K562 (cell line): Measurements from ENCODE around the gene BCR. TPM values are rescaled to one million over a fixed set of nuclear protein-coding genes. Genes with fewer than 3 reads are reported as not detected.
A peak's percentile ranks its signal among the peaks of the same experiment; 100 is the strongest.

Source experiments
- ATAC-seq: fragments of 200-7000 bp; cut with Tn5 transposase; 3 replicates; pipeline ENCODE4 v1.9.1; 2020; ENCODE audit warnings: moderate library complexity
- BruUV-seq: library from RNA; stranded (reverse); fragments of 400-500 nt; replicated peaks from 2 replicates; lab custom pipeline; 2021; lab: Mats Ljungman, UMichigan
- CTCF ChIA-PET: fragments of 300-600 bp; formaldehyde crosslinking; extraction: SDS; loops from one replicate; lab custom pipeline; 2021; ENCODE audit warnings: low intra/inter-chr PET ratio; lab: Yijun Ruan, JAX
- POLR2A ChIA-PET: fragments of 300-600, 350-650 bp; sonication (Branson Sonifier 250); formaldehyde crosslinking; extraction: SDS; loops from one replicate; lab custom pipeline; 2021; ENCODE audit warnings: antibody characterized with exemption, inconsistent platforms; lab: Yijun Ruan, JAX
- DNase-seq, 4 experiments: peaks; one replicate each; pipeline versions ENCODE4 v3.0.0 to v3.0.0-alpha.2; 2011 to 2018; ENCODE audit warnings: low spot score in 3 of 4, mixed read lengths in 3 of 4; ENCODE audit errors: extremely low read depth in 1 of 4
- FAIRE-seq: peaks from 2 replicates; lab custom pipeline; 2011; peaks lifted over from hg19 to GRCh38; lab: Jason Lieb, UNC
- H2AFZ ChIP-seq: 2 replicates; pipeline ENCODE4 v1.6.0; 2011; ENCODE audit warnings: low read depth, low read length, control low read depth, inconsistent platforms
- H3K27ac ChIP-seq: fragments of 200-600 bp; 3 replicates; pipeline ENCODE4 v1.8.0; 2011; ENCODE audit warnings: low read depth, mild to moderate bottlenecking, control low read depth, inconsistent platforms, low read length, moderate library complexity, mixed read lengths; ENCODE audit errors: extremely low read depth
- H3K27me3 ChIP-seq, 2 experiments: fragments of 300-600 bp in 1 of 2; 2 replicates in 1 of 2; 3 replicates in 1 of 2; pipeline versions ENCODE4 v1.6.0 to v1.8.0; 2011; ENCODE audit warnings: inconsistent platforms in 2 of 2, low read length in 2 of 2, mild to moderate bottlenecking in 1 of 2, mixed read lengths in 1 of 2, moderate library complexity in 1 of 2; ENCODE audit not compliant: control insufficient read depth in 2 of 2, insufficient read depth in 2 of 2
- H3K36me3 ChIP-seq: fragments of 300-600 bp; 3 replicates; pipeline ENCODE4 v1.8.0; 2011; ENCODE audit warnings: mild to moderate bottlenecking, low read length, inconsistent platforms; ENCODE audit not compliant: control insufficient read depth, insufficient read depth
- H3K4me1 ChIP-seq, 2 experiments: fragments of 200-600 bp in 1 of 2; replicated peaks in 1 of 2; 2 replicates in 1 of 2; 3 replicates in 1 of 2; pipeline versions ENCODE4 v1.5.1 to v1.8.0; 2011; ENCODE audit warnings: inconsistent platforms in 2 of 2, low read length in 2 of 2, mild to moderate bottlenecking in 1 of 2, mixed read lengths in 1 of 2, moderate library complexity in 1 of 2; ENCODE audit not compliant: control insufficient read depth in 2 of 2, insufficient read depth in 2 of 2
- H3K4me2 ChIP-seq: 2 replicates; pipeline ENCODE4 v1.6.1; 2011; ENCODE audit warnings: low read length, control low read depth, inconsistent platforms, mixed read lengths; ENCODE audit not compliant: insufficient read depth
- H3K4me3 ChIP-seq: fragments of 200-600 bp; sonication (generic), shearing (Covaris generic); 2 replicates; pipeline ENCODE4 v1.5.1; 2016; ENCODE audit warnings: control low read depth, inconsistent platforms
- H3K79me2 ChIP-seq: fragments of 200-600 bp; 3 replicates; pipeline ENCODE4 v1.8.0; 2011; ENCODE audit warnings: low read length, inconsistent platforms; ENCODE audit not compliant: control insufficient read depth, insufficient read depth
- H3K9ac ChIP-seq, 2 experiments: 2 replicates each; pipeline versions ENCODE4 v1.6.0 to v1.6.1; 2011; ENCODE audit warnings: low read depth in 2 of 2, low read length in 2 of 2, control low read depth in 1 of 2, inconsistent platforms in 1 of 2, mild to moderate bottlenecking in 1 of 2, mixed read lengths in 1 of 2; ENCODE audit not compliant: insufficient read depth in 1 of 2
- H3K9me1 ChIP-seq: one replicate; pipeline ENCODE4 v1.6.0; 2011; ENCODE audit warnings: inconsistent platforms, mild to moderate bottlenecking, low read length, moderate library complexity; ENCODE audit not compliant: control insufficient read depth, insufficient read depth
- H3K9me3 ChIP-seq: replicated peaks from 2 replicates; pipeline ENCODE4 v1.5.1; 2011; ENCODE audit warnings: low read depth, low read length, inconsistent platforms; ENCODE audit not compliant: control insufficient read depth, insufficient read depth
- H4K20me1 ChIP-seq: replicated peaks from 2 replicates; pipeline ENCODE4 v1.6.1; 2011; ENCODE audit warnings: low read length, inconsistent platforms, mixed read lengths; ENCODE audit not compliant: control insufficient read depth, insufficient read depth
- ATF3 ChIP-seq, 2 experiments: fragments of 450-650 bp in 1 of 2; sonication (generic) in 1 of 2; formaldehyde crosslinking in 1 of 2; IDR thresholded peaks in 1 of 2; conservative IDR thresholded peaks in 1 of 2; 2 replicates each; pipeline versions ENCODE4 v1.6.1 to v1.8.1; 2016 to 2023; ENCODE audit warnings: mild to moderate bottlenecking in 2 of 2, moderate library complexity in 2 of 2, inconsistent platforms in 1 of 2, missing genetic modification reagents in 1 of 2
- DIDO1 ChIP-seq: fragments of 450-650 bp; IDR thresholded peaks from 2 replicates; pipeline ENCODE4 v1.6.1; 2016; ENCODE audit warnings: low read depth, missing biosample characterization, missing genetic modification characterization
- EHMT2 ChIP-seq: fragments of 450-650 bp; IDR thresholded peaks from 2 replicates; pipeline ENCODE4 v1.6.1; 2018; ENCODE audit warnings: antibody characterized with exemption
- MTA3 ChIP-seq: fragments of 450-650 bp; formaldehyde crosslinking; IDR thresholded peaks from 2 replicates; pipeline ENCODE4 v1.6.1; 2017; ENCODE audit warnings: mild to moderate bottlenecking, borderline replicate concordance
- PHTF2 ChIP-seq: fragments of 250-450 bp; sonication (Bioruptor Pico); IDR thresholded peaks from 2 replicates; pipeline ENCODE4 v1.5.0; 2021; ENCODE audit warnings: mild to moderate bottlenecking
- POU5F1 ChIP-seq: fragments of 150-350 bp; IDR thresholded peaks from 2 replicates; pipeline ENCODE4 v1.6.1; 2014; ENCODE audit warnings: borderline replicate concordance, low read length, low read depth, mild to moderate bottlenecking; ENCODE audit not compliant: partially characterized antibody
- STAG1 ChIP-seq: sonication (generic); formaldehyde crosslinking; IDR thresholded peaks from 2 replicates; pipeline ENCODE4 v1.5.0; 2020; ENCODE audit warnings: missing genetic modification reagents, borderline replicate concordance
- TBL1XR1 ChIP-seq, 2 experiments: IDR thresholded peaks; 2 replicates each; pipeline ENCODE4 v1.6.1; 2012; ENCODE audit warnings: improper control_type of control experiment in 2 of 2, low read length in 2 of 2, mild to moderate bottlenecking in 1 of 2
- TEAD2 ChIP-seq: fragments of 450-650 bp; IDR thresholded peaks from 2 replicates; pipeline ENCODE4 v1.6.1; 2016; ENCODE audit warnings: missing genetic modification characterization, control low read depth, missing compliant biosample characterization
- ZBTB26 ChIP-seq: fragments of 450-650 bp; formaldehyde crosslinking; IDR thresholded peaks from 2 replicates; pipeline ENCODE4 v1.4.0; 2022; ENCODE audit warnings: missing genetic modification characterization
- ZFP91 ChIP-seq: sonication (generic); formaldehyde crosslinking; IDR thresholded peaks from 2 replicates; pipeline ENCODE4 v1.8.0; 2022; ENCODE audit warnings: mild to moderate bottlenecking, missing genetic modification reagents
- ZKSCAN1 ChIP-seq: fragments of 150-350 bp; IDR thresholded peaks from 2 replicates; pipeline ENCODE4 v1.6.1; 2016; ENCODE audit warnings: low read depth, low read length
- ZNF184 ChIP-seq: sonication (generic); formaldehyde crosslinking; IDR thresholded peaks from 2 replicates; pipeline ENCODE4 v1.5.0; 2020; ENCODE audit warnings: missing genetic modification reagents
- ZNF384 ChIP-seq: IDR thresholded peaks from 2 replicates; pipeline ENCODE4 v1.6.1; 2012; ENCODE audit warnings: low read depth, low read length, improper control_type of control experiment
- ZNF785 ChIP-seq: fragments of 250-450 bp; sonication (Bioruptor Pico); IDR thresholded peaks from 2 replicates; pipeline ENCODE4 v1.4.0; 2020; ENCODE audit warnings: mild to moderate bottlenecking
- WGBS: fragments of 100-300 bp; shearing (Covaris generic); methylation state at CpG from one replicate; pipeline ENCODE4 v1.1.6; 2016; ENCODE audit warnings: low coverage, mixed read lengths; ENCODE audit not compliant: insufficient coverage; ENCODE audit errors: missing lambda C conversion rate; 5-methylcytosine and 5-hydroxymethylcytosine counted together
- in situ Hi-C: fragments of 300-500 bp; cut with MboI; formaldehyde crosslinking; loops from 4 replicates; pipeline ENCODE4 v1.15.0; 2018; ENCODE audit warnings: inconsistent platforms, mixed read lengths
- intact Hi-C: fragments of 100-400 bp; cut with micrococcal nuclease; formaldehyde crosslinking; loops from 2 replicates; pipeline ENCODE4 v1.14.2; 2022
- polyA plus RNA-seq, 8 experiments: library from polyadenylated mRNA; depleted of rRNA in 4 of 8; stranded (reverse) in 5 of 8; unstranded in 3 of 8; fragments of >200 nt; fragmentation: Nextera tagmentation in 2 of 8; fragmentation: Illumina TruSeq in 1 of 8; extraction: Ambion mirVana in 2 of 8; extraction: Trizol in 1 of 8; gene quantifications; 2 replicates each; pipeline versions ENCODE4 v1.2.1 to v1.2.3, GENCODE V29; 2011 to 2014; ENCODE audit warnings: inconsistent platforms in 1 of 8, missing spikeins in 1 of 8
- total RNA-seq, 7 experiments: library from RNA; depleted of rRNA in 6 of 7; stranded (reverse); fragments of >200 nt in 6 of 7; fragmentation: Illumina TruSeq in 2 of 7; extraction: Trizol in 2 of 7; gene quantifications; 2 replicates each; pipeline versions ENCODE4 v1.2.1 to v1.2.3, GENCODE V29; 2011 to 2021; ENCODE audit warnings: low replicate concordance in 1 of 7
- TF ChIP-seq, protein P1 (sequence below): fragments of 250-450 bp; sonication (Bioruptor Pico); IDR thresholded peaks from 2 replicates; pipeline ENCODE4 v1.9.0; 2021; ENCODE audit warnings: mild to moderate bottlenecking

Gene BCR
- total and polyA plus RNA-seq, 9 of the 15 experiments (the other 6 are each of a cell fraction or from before 2014, with no cell fraction given), result 0.41 to 150 (median 45.6) TPM

DNA sequence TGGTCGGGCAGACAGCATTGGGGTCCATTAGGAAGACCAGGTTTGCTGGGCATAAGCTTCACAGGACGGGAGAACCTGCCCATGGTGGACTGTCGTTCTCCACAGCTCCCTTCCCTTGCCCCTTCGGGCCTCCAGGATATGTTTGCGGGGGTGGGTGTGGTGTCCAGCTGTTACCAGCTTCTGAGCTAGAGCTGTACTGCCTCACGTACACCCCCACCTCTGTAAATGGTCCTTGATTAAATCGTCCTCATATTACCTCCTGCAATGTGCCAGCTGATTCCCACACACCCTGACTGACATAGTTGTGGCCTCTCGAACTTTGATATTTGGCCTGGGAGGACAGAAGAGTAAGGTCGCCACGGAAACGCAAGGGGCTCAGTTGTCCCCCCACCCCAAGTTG is 16.2 kb upstream of the BCR start:
- FAIRE-seq (no peak), DNase-seq (peak in 2 of 4 experiments; percentile 82 to 86), ATAC-seq (peak; percentile 1; the same call in 2 of the 3 replicates)
- TF ChIP-seq TBL1XR1 (IDR thresholded peaks at IDR 0.05; ENCODE audit: low read length in 2 of 2) (0 out of 4 replicates have a peak, but pooled peaks of 1 of the 2 experiments have one; percentile 8), ZBTB26 (CRISPR knock-in tag) (no peak), ZKSCAN1 (0 out of 2 replicates have a peak, but pooled peaks have one; percentile 6), ZNF184 (CRISPR knock-in tag) (no peak), MTA3 (no peak), ATF3 (IDR thresholded peaks at IDR 0.05) (no peak), ATF3 (CRISPR knock-in tag; conservative IDR thresholded peaks at IDR 0.05) (0 out of 2 replicates have a peak, but pooled peaks have one; percentile 13), TEAD2 (no peak), EHMT2 (no peak), POU5F1 (peak; percentile 8), ZFP91 (CRISPR knock-in tag) (no peak), PHTF2 (CRISPR knock-in tag) (no peak), ZNF384 (no peak), DIDO1 (tag) (no peak), STAG1 (CRISPR knock-in tag) (no peak), ZNF785 (CRISPR knock-in tag) (no peak)
- TF ChIP-seq, protein P1, sequence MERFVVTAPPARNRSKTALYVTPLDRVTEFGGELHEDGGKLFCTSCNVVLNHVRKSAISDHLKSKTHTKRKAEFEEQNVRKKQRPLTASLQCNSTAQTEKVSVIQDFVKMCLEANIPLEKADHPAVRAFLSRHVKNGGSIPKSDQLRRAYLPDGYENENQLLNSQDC, result no peak
- 3% methylated on average over 11 of the region's 11 CpGs for WGBS
- ChIA-PET CTCF (no interaction called here), POLR2A (interaction anchor here (0.6 to 86.5 kb wide), 11 partner anchors 22 to 118 kb away, joined by 3 to 3476 read pairs (median 4); partner anchors contain the start of genes BCR and RAB36)
- no peaks in the 10 kb centered on the region for H3K36me3 ChIP-seq
- no TSS peak for BruUV-seq
- peak overlapping the region in 1 of 2 experiments; percentile 21; a peak in 1 of 4 replicates for H3K9ac ChIP-seq
- in situ Hi-C loops (loop anchor here (25.0 kb wide), 1 partner anchor 423 kb away; the partner anchor contains the start of gene IGLL1), intact Hi-C loops (no loop called here)
- no peak overlapping the region for H3K4me3 ChIP-seq
- no peak overlapping the region for H2AFZ ChIP-seq
- H3K79me2 ChIP-seq, result no peaks in the 10 kb centered on the region
- no peak overlapping the region for H3K27ac ChIP-seq
- H3K9me3 ChIP-seq, result no peaks in the 10 kb centered on the region
- peaks cover 0 to 7% of the 10 kb centered on the region in 2 experiments; a peak in 3 of 5 replicates for H3K4me1 ChIP-seq
- H3K27me3 ChIP-seq, result peaks cover 75 to 89% of the 10 kb centered on the region in 2 experiments
- no peak overlapping the region for H3K4me2 ChIP-seq
- peaks cover 81% of the 10 kb centered on the region for H4K20me1 ChIP-seq
- peaks cover 28% of the 10 kb centered on the region for H3K9me1 ChIP-seq
